Measurements from ENCODE around the gene MISP.

MISP gene

DNA sequence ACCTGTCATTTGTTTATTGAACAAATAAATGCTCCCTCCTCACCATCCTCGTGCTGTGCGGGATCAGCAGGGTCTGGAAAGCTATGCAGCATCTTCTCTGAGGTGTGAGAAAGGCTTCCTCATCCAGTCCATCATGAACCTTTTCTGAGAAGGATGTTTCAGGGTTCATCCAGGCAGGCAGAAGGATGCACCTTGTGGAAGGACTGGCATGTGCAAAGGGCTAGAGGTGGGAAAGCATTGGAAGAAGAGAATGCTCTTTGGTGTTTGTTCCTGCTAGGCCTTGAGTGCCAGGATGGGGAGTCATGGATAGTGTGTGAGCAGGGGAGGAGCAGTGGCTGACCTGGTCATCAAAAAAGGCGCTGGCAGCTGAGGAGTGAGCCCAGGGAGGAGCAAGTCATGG is 35.6 kb upstream of the MISP start:
- Histone ChIP-seq H3K9me3 (ENCODE audit: insufficient read depth, low read depth, low read length) (no peaks in the 10 kb centered on the region), H3K4me1 (ENCODE audit: insufficient read depth, low read length) (no peaks in the 10 kb centered on the region; the same call in 1 of the 2 replicates), H3K9ac (ENCODE audit: low read depth, low read length) (no peak overlapping the region)

GRCh38 chr19:718251-718951 is 32.5 kb upstream of the MISP start:
- Histone ChIP-seq H3K4me3 (ENCODE audit: low read length) (no peak overlapping the region), H3K9me3 (ENCODE audit: insufficient read depth, low read depth, low read length) (no peaks in the 10 kb centered on the region), H3K36me3 (ENCODE audit: insufficient read depth, low read depth, low read length) (no peaks in the 10 kb centered on the region), H3K27me3 (ENCODE audit: insufficient read depth, low read length) (no peaks in the 10 kb centered on the region), H3K4me1 (ENCODE audit: insufficient read depth, low read length) (no peaks in the 10 kb centered on the region; the same call in 1 of the 2 replicates), H3K27ac (ENCODE audit: low read length) (no peak overlapping the region), H3K9ac (ENCODE audit: low read depth, low read length) (no peak overlapping the region)

More for the DNA sequence above, 35.6 kb upstream of the MISP start:
- no peak overlapping the region for H3K4me3 ChIP-seq (ENCODE audit: low read length)
- no peak overlapping the region for H3K27ac ChIP-seq (ENCODE audit: low read length)
- H3K27me3 ChIP-seq (ENCODE audit: insufficient read depth, low read length): 0 out of 2 replicates have a peak, but pooled peaks cover under 1% of the 10 kb centered on the region
- H3K36me3 ChIP-seq (ENCODE audit: insufficient read depth, low read depth, low read length): no peaks in the 10 kb centered on the region

DNA sequence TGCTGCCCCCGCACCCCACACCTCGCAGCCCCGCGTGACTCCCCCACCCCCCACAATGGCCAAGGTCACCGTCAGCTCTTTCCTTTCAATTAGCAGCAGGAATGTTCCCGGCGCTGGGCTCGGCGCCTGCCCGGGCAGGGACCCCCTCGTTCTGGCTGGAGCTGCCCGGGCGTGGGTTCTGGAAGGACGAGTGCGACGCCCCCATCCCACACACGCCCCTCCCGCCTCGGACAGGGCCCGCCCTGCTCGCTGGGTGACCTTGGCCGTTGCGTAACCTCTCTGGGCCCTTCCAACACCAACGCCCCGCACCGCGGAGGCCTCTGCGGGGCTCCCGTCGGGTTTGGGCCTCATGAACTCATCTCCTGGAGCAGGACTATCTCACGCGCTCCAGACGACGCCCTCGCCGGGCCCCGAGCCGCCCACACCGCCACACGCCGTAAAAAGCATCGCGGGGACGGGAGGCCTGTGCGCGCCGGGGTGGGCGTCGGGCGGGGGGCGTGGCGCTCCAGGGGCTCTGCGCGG is 31.9 kb upstream of the MISP start:
- H3K36me3 ChIP-seq (ENCODE audit: insufficient read depth, low read depth, low read length): no peaks in the 10 kb centered on the region
- no peaks in the 10 kb centered on the region; the same call in 1 of the 2 replicates for H3K4me1 ChIP-seq (ENCODE audit: insufficient read depth, low read length)
- H3K9me3 ChIP-seq (ENCODE audit: insufficient read depth, low read depth, low read length): no peaks in the 10 kb centered on the region
- H3K27ac ChIP-seq (ENCODE audit: low read length): no peak overlapping the region
- no peak overlapping the region for H3K9ac ChIP-seq (ENCODE audit: low read depth, low read length)
- no peak overlapping the region for H3K4me3 ChIP-seq (ENCODE audit: low read length)
- no peaks in the 10 kb centered on the region for H3K27me3 ChIP-seq (ENCODE audit: insufficient read depth, low read length)

DNA sequence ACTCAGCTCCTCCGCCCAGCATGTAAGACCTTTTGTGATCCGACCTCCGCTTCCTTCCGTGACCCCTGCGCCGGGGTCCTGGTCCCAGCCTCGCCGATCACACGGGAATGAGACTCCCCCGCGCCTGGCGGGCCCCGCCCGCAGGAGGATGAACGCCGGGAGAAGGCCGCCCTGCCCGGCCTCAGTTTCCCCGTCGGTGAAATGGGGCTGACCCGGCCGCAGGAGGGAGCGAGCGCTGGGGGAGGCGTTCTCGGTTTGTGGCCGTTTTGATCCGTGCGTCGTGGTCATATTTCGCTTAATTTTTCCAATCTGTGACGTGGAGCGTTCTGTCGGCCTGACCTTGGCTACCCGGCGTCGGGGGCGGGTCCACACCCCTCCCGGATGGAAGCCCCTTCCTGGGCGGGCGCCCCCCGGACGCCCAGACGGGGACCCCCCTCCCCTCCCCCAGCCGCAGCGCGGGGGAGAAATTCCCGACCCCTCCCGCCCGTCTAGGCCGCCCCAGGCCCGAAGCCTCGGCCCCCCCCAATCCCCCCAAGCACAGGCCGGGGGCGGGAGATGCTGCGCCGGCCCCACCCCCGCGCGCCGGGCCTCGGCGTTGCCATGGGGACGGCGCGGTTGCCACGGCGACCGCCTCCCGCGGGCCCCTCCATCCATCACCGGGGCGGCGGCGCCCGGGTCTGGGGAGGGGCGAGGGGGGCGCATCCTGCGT is 31.1 kb upstream of the MISP start:
- Histone ChIP-seq H3K9me3 (ENCODE audit: insufficient read depth, low read depth, low read length) (no peaks in the 10 kb centered on the region), H3K27ac (ENCODE audit: low read length) (no peak overlapping the region), H3K27me3 (ENCODE audit: insufficient read depth, low read length) (no peaks in the 10 kb centered on the region), H3K4me1 (ENCODE audit: insufficient read depth, low read length) (no peaks in the 10 kb centered on the region; the same call in 1 of the 2 replicates), H3K9ac (ENCODE audit: low read depth, low read length) (no peak overlapping the region), H3K4me3 (ENCODE audit: low read length) (no peak overlapping the region), H3K36me3 (ENCODE audit: insufficient read depth, low read depth, low read length) (no peaks in the 10 kb centered on the region)

DNA sequence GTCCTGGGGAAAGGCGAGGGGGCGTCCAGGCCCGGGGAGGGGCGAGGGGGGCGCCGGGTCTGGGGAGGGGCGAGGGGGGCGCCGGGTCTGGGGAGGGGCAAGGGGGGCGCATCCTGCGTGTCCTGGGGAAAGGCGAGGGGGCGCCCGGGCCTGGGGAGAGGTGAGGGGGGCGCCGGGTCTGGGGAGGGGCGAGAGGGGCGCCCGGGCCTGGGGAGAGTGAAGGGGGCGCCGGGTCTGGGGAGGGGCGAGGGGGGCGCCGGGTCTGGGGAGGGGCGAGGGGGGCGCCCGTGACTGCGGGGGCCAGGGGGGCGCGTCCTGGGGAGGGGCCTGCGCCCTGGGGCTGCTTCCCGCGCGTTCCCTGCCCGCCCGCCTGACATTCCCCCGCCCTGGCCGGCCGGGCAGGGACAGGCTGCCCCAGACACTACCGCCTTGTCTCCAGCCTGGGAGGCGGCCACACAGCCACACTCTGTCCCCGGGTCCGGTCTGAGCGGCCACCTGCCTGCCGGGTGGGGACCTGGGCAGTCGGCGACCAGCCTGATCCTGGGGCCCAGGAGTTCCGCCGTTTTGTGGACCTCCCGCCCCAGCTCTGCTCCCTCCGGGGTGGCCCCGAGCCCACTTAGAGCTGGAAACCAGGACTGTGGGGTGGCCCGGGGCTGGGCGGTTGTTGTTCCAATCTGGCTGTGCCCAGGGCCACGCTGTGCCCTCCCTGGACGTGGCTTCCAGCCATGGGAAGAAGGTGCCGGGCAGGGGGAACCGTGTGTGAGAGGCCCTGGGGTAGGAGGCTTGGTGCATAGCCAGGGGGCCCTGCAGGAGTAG is 30.4 kb upstream of the MISP start:
- no peak overlapping the region for H3K4me3 ChIP-seq (ENCODE audit: low read length)
- no peaks in the 10 kb centered on the region for H3K9me3 ChIP-seq (ENCODE audit: insufficient read depth, low read depth, low read length)
- H3K9ac ChIP-seq (ENCODE audit: low read depth, low read length): no peak overlapping the region
- no peaks in the 10 kb centered on the region; the same call in 1 of the 2 replicates for H3K4me1 ChIP-seq (ENCODE audit: insufficient read depth, low read length)
- no peak overlapping the region for H3K27ac ChIP-seq (ENCODE audit: low read length)
- H3K27me3 ChIP-seq (ENCODE audit: insufficient read depth, low read length): no peaks in the 10 kb centered on the region
- no peaks in the 10 kb centered on the region for H3K36me3 ChIP-seq (ENCODE audit: insufficient read depth, low read depth, low read length)

DNA sequence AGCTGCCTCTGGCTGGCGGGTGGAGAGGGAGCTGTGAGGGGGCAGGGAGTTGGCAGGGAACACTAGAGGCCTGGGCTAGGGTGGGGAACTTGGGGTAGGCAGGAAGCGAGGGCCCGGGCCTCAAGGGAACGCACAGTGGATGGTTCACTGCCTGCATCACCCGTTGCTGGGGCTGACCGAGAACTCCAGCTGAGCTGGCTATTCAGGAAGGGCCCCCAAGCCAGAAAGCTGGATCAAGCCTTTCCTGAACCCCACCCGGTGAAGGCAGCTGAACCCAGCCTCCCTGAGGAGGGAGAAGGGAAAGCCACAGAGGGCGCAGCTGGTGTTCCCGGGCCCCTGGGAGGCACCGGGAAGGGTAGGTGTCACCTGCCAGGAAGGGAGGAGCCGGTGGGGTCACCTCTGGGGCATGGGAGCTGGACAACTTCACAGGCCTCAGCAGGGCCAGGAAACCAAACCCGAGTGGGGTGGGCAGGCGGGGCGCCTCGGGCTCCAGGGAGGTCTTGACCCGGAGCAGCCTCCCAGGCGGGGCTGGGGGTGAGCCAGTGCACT is 28.3 kb upstream of the MISP start:
- no peak overlapping the region for H3K9ac ChIP-seq (ENCODE audit: low read depth, low read length)
- H3K27ac ChIP-seq (ENCODE audit: low read length): no peak overlapping the region

GRCh38 chr19:723247-723646 is 27.7 kb upstream of the MISP start:
- no peaks in the 10 kb centered on the region for H3K36me3 ChIP-seq (ENCODE audit: insufficient read depth, low read depth, low read length)
- no peaks in the 10 kb centered on the region for H3K9me3 ChIP-seq (ENCODE audit: insufficient read depth, low read depth, low read length)
- H3K27me3 ChIP-seq (ENCODE audit: insufficient read depth, low read length): no peaks in the 10 kb centered on the region
- H3K9ac ChIP-seq (ENCODE audit: low read depth, low read length): no peak overlapping the region
- no peak overlapping the region for H3K27ac ChIP-seq (ENCODE audit: low read length)
- no peak overlapping the region for H3K4me3 ChIP-seq (ENCODE audit: low read length)
- no peaks in the 10 kb centered on the region; the same call in 1 of the 2 replicates for H3K4me1 ChIP-seq (ENCODE audit: insufficient read depth, low read length)

More for the DNA sequence above, 28.3 kb upstream of the MISP start:
- Histone ChIP-seq H3K36me3 (ENCODE audit: insufficient read depth, low read depth, low read length) (no peaks in the 10 kb centered on the region), H3K27me3 (ENCODE audit: insufficient read depth, low read length) (no peaks in the 10 kb centered on the region), H3K4me3 (ENCODE audit: low read length) (no peak overlapping the region), H3K9me3 (ENCODE audit: insufficient read depth, low read depth, low read length) (no peaks in the 10 kb centered on the region), H3K4me1 (ENCODE audit: insufficient read depth, low read length) (no peaks in the 10 kb centered on the region; the same call in 1 of the 2 replicates)

DNA sequence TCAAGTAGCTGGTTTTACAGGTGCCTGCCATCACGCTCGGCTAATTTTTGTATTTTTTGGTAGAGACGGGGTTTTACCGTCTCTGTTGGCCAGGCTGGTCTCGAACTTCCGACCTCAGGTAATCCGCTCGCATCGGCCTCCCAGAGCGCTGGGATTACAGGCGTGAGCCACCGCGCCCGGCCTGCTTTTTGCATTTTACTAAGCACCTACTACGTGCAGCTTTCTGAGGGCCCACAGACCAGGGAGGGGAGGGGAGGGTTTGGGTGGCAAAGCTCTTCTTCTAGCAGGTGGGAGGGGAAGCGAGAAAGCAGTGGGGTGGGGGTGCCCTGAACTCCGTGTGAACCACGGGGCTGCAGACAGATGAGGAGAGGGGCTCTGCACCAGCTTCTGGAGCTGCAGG is 27.2 kb upstream of the MISP start:
- Histone ChIP-seq H3K27me3 (ENCODE audit: insufficient read depth, low read length) (no peaks in the 10 kb centered on the region), H3K4me3 (ENCODE audit: low read length) (no peak overlapping the region), H3K36me3 (ENCODE audit: insufficient read depth, low read depth, low read length) (no peaks in the 10 kb centered on the region), H3K9ac (ENCODE audit: low read depth, low read length) (no peak overlapping the region), H3K27ac (ENCODE audit: low read length) (no peak overlapping the region), H3K9me3 (ENCODE audit: insufficient read depth, low read depth, low read length) (no peaks in the 10 kb centered on the region), H3K4me1 (ENCODE audit: insufficient read depth, low read length) (no peaks in the 10 kb centered on the region)

GRCh38 chr19:725461-726089 is 25.3 kb upstream of the MISP start:
- H3K4me3 ChIP-seq (ENCODE audit: low read length): no peak overlapping the region
- H3K9me3 ChIP-seq (ENCODE audit: insufficient read depth, low read depth, low read length): no peaks in the 10 kb centered on the region
- H3K36me3 ChIP-seq (ENCODE audit: insufficient read depth, low read depth, low read length): no peaks in the 10 kb centered on the region
- no peaks in the 10 kb centered on the region for H3K27me3 ChIP-seq (ENCODE audit: insufficient read depth, low read length)
- no peak overlapping the region for H3K9ac ChIP-seq (ENCODE audit: low read depth, low read length)
- H3K4me1 ChIP-seq (ENCODE audit: insufficient read depth, low read length): no peaks in the 10 kb centered on the region
- H3K27ac ChIP-seq (ENCODE audit: low read length): no peak overlapping the region

GRCh38 chr19:726993-727956 is 23.6 kb upstream of the MISP start:
- no peak overlapping the region for H3K27ac ChIP-seq (ENCODE audit: low read length)
- H3K4me3 ChIP-seq (ENCODE audit: low read length): no peak overlapping the region
- H3K36me3 ChIP-seq (ENCODE audit: insufficient read depth, low read depth, low read length): no peaks in the 10 kb centered on the region
- H3K9me3 ChIP-seq (ENCODE audit: insufficient read depth, low read depth, low read length): no peaks in the 10 kb centered on the region
- H3K4me1 ChIP-seq (ENCODE audit: insufficient read depth, low read length): no peaks in the 10 kb centered on the region
- H3K27me3 ChIP-seq (ENCODE audit: insufficient read depth, low read length): no peaks in the 10 kb centered on the region
- H3K9ac ChIP-seq (ENCODE audit: low read depth, low read length): no peak overlapping the region

Measured in iPS-20b (cell line).